ENCODE measurements around the gene TIMM29.

DNA sequence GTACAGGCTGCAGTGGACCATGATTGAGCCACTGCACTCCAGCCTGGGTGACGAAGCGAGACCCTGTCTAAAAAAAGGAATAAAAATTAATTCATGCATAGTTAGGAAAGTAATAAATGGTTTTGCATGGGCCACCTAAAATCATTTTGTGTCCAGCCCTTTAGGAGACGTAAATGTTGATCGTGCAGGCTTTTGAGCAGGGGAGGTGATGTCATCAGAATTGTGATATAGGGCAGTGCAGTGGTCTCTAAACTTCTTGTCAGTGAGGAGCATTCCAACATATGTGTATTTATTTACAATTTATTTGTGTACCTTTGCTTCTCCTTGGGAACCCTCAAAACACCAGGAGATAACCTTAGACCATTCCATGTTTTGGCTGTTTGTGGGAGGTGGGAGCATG, 35.3 kb downstream of the TIMM29 start:
- no peak for TF ChIP-seq ARNTL (CRISPR knock-in tag; IDR thresholded peaks at IDR 0.05; ENCODE audit: borderline replicate concordance, low read depth)
- no peak for TF ChIP-seq SNAI2 (CRISPR knock-in tag; IDR thresholded peaks at IDR 0.05)
- no peak for TF ChIP-seq OSR1 (CRISPR knock-in tag; IDR thresholded peaks at IDR 0.05)
- TF ChIP-seq RARB (CRISPR knock-in tag; IDR thresholded peaks at IDR 0.05) = no peak
- TF ChIP-seq CSDC2 (CRISPR knock-in tag; IDR thresholded peaks at IDR 0.05) = no peak
- no peak for TF ChIP-seq GLIS3 (CRISPR knock-in tag; IDR thresholded peaks at IDR 0.05)
- TF ChIP-seq ZC3H10 (CRISPR knock-in tag; IDR thresholded peaks at IDR 0.05) = no peak
- no peak for TF ChIP-seq ISL1 (CRISPR knock-in tag; IDR thresholded peaks at IDR 0.05)
- TF ChIP-seq, protein P1, sequence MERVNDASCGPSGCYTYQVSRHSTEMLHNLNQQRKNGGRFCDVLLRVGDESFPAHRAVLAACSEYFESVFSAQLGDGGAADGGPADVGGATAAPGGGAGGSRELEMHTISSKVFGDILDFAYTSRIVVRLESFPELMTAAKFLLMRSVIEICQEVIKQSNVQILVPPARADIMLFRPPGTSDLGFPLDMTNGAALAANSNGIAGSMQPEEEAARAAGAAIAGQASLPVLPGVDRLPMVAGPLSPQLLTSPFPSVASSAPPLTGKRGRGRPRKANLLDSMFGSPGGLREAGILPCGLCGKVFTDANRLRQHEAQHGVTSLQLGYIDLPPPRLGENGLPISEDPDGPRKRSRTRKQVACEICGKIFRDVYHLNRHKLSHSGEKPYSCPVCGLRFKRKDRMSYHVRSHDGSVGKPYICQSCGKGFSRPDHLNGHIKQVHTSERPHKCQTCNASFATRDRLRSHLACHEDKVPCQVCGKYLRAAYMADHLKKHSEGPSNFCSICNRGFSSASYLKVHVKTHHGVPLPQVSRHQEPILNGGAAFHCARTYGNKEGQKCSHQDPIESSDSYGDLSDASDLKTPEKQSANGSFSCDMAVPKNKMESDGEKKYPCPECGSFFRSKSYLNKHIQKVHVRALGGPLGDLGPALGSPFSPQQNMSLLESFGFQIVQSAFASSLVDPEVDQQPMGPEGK (CRISPR knock-in tag; IDR thresholded peaks at IDR 0.05; ENCODE audit: borderline replicate concordance) = no peak
